ENCODE results near the gene AHSG.

The AHSG gene

DNA sequence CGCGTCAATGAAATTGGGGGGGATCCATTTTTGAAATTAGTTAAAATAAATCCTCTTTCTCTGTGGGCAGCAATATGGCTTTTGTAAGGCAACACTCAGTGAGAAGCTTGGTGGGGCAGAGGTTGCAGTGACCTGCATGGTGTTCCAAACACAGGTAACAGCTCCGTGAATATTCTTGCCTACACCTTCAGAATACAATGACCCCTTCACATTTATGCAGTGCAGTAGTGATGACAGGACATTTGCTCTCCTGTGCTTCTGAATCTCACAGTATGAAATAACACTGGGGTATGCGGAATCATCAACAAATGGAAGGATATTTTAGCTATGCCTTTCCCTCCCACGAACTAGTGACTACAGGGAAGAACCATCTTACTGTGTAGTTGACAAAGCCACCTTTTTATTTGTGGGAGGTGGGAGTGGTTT is 6.9 kb downstream of the AHSG start:
- Histone ChIP-seq H3K36me3 (ENCODE audit: insufficient read depth, low read length) (no peaks in the 10 kb centered on the region), H3F3A (ENCODE audit: low read depth) (no peaks in the 10 kb centered on the region), H3K4me2 (ENCODE audit: low read depth, low read length, poor library complexity, severe bottlenecking) (no peak overlapping the region), H3K4me1 (ENCODE audit: insufficient read depth, low read length, poor library complexity, severe bottlenecking) (peaks cover 2% of the 10 kb centered on the region), H4K20me1 (ENCODE audit: insufficient read depth, low read length, poor library complexity, severe bottlenecking) (no peaks in the 10 kb centered on the region), H3K4me3 (ENCODE audit: low read length, poor library complexity, severe bottlenecking) (no peak overlapping the region), H3K9ac (ENCODE audit: low read depth, low read length, poor library complexity, severe bottlenecking) (no peak overlapping the region), H3K27me3 (ENCODE audit: insufficient read depth, low read length, poor library complexity, severe bottlenecking) (no peaks in the 10 kb centered on the region), H2AFZ (ENCODE audit: low read length) (no peak overlapping the region), H3K9me3 (ENCODE audit: insufficient read depth, low read depth, low read length) (no peaks in the 10 kb centered on the region), H3K79me2 (ENCODE audit: insufficient read depth, low read length) (no peaks in the 10 kb centered on the region), H3K9me2 (replicated peaks; ENCODE audit: low read depth, low read length) (no peaks in the 10 kb centered on the region)
- TF ChIP-seq, protein P1, sequence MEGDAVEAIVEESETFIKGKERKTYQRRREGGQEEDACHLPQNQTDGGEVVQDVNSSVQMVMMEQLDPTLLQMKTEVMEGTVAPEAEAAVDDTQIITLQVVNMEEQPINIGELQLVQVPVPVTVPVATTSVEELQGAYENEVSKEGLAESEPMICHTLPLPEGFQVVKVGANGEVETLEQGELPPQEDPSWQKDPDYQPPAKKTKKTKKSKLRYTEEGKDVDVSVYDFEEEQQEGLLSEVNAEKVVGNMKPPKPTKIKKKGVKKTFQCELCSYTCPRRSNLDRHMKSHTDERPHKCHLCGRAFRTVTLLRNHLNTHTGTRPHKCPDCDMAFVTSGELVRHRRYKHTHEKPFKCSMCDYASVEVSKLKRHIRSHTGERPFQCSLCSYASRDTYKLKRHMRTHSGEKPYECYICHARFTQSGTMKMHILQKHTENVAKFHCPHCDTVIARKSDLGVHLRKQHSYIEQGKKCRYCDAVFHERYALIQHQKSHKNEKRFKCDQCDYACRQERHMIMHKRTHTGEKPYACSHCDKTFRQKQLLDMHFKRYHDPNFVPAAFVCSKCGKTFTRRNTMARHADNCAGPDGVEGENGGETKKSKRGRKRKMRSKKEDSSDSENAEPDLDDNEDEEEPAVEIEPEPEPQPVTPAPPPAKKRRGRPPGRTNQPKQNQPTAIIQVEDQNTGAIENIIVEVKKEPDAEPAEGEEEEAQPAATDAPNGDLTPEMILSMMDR (conservative IDR thresholded peaks at IDR 0.05; ENCODE audit: low read length) = no peak
- no peak for TF ChIP-seq EZH2phosphoT487 (IDR thresholded peaks at IDR 0.05; ENCODE audit: borderline replicate concordance)

DNA sequence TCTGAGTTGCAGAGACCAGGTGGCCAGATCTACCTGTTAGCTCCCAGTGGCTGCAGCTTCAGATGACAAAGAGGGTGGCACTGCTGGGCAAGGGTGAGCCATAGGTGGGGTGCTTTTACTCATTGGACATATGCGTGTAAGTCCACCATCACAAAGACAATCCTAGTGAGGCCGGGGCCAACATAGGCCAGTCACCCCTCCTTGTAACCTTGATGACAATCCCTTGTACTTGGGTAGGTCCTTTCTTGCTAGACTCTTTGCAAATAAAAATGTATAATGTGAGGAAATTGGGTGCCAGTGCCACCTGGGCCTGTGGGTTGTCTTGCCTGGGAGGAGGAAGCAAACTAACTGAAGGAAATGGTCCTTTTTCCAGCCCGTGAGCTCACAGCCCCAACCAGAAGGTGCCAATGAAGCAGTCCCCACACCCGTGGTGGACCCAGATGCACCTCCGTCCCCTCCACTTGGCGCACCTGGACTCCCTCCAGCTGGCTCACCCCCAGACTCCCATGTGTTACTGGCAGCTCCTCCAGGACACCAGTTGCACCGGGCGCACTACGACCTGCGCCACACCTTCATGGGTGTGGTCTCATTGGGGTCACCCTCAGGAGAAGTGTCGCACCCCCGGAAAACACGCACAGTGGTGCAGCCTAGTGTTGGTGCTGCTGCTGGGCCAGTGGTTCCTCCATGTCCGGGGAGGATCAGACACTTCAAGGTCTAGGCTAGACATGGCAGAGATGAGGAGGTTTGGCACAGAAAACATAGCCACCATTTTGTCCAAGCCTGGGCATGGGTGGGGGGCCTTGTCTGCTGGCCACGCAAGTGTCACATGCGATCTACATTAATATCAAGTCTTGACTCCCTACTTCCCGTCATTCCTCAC is 7.6 kb downstream of the AHSG start:
- Histone ChIP-seq H2AFZ (ENCODE audit: low read length) (no peak overlapping the region), H3K36me3 (ENCODE audit: insufficient read depth, low read length) (no peaks in the 10 kb centered on the region), H3K9me2 (replicated peaks; ENCODE audit: low read depth, low read length) (no peaks in the 10 kb centered on the region), H3K9me3 (ENCODE audit: insufficient read depth, low read depth, low read length) (no peaks in the 10 kb centered on the region), H3K27me3 (ENCODE audit: insufficient read depth, low read length, poor library complexity, severe bottlenecking) (no peaks in the 10 kb centered on the region), H3K79me2 (ENCODE audit: insufficient read depth, low read length) (no peaks in the 10 kb centered on the region), H3K9ac (ENCODE audit: low read depth, low read length, poor library complexity, severe bottlenecking) (no peak overlapping the region), H3K4me1 (ENCODE audit: insufficient read depth, low read length, poor library complexity, severe bottlenecking) (peaks cover 2% of the 10 kb centered on the region), H3F3A (ENCODE audit: low read depth) (no peaks in the 10 kb centered on the region), H3K4me2 (ENCODE audit: low read depth, low read length, poor library complexity, severe bottlenecking) (no peak overlapping the region), H4K20me1 (ENCODE audit: insufficient read depth, low read length, poor library complexity, severe bottlenecking) (no peaks in the 10 kb centered on the region), H3K4me3 (ENCODE audit: low read length, poor library complexity, severe bottlenecking) (no peak overlapping the region)
- TF ChIP-seq EZH2phosphoT487 (IDR thresholded peaks at IDR 0.05; ENCODE audit: borderline replicate concordance) = no peak
- TF ChIP-seq, protein P1 (conservative IDR thresholded peaks at IDR 0.05; ENCODE audit: low read length) = no peak

DNA sequence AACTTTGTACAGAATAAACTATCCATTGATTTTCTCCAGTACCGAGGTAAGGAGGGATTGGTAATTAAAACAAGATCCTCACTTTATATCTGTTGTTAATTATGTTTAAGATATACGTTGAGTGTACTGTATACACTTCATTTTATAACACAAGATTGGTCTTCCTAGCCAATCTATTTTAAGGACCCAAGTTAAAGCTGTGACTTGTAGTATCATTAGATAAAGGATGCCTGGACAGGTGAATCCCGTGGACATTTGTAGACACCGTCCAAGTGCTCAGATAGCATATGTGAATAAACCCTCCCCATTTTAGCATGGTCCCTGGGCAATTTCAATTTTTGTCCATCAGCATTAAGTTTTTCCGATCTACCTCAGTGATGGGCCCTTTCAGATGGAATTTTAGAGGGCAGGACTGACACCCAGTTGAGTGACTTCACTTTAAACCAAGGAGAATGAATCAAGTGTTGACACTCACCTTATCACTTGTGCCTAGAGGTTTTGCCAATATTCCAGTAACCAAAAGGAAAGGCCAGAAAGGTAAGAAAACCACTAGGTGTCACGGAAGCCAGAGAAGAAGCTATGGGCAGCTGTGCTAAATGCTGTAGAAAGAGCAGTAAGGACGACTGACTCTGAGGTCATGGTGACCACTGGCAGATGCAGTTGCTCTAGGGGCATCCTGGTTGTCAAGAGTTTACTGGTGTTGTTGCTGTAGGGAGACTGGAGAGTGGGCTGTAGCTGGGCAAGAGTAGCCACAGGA is 9.2 kb downstream of the AHSG start:
- Histone ChIP-seq H3K36me3 (ENCODE audit: insufficient read depth, low read length) (no peaks in the 10 kb centered on the region), H3K4me3 (ENCODE audit: low read length, poor library complexity, severe bottlenecking) (no peak overlapping the region), H3K9me2 (replicated peaks; ENCODE audit: low read depth, low read length) (no peaks in the 10 kb centered on the region), H3K9me3 (ENCODE audit: insufficient read depth, low read depth, low read length) (no peaks in the 10 kb centered on the region), H3F3A (ENCODE audit: low read depth) (no peaks in the 10 kb centered on the region), H4K20me1 (ENCODE audit: insufficient read depth, low read length, poor library complexity, severe bottlenecking) (no peaks in the 10 kb centered on the region), H2AFZ (ENCODE audit: low read length) (no peak overlapping the region), H3K79me2 (ENCODE audit: insufficient read depth, low read length) (no peaks in the 10 kb centered on the region), H3K4me1 (ENCODE audit: insufficient read depth, low read length, poor library complexity, severe bottlenecking) (no peaks in the 10 kb centered on the region), H3K9ac (ENCODE audit: low read depth, low read length, poor library complexity, severe bottlenecking) (no peak overlapping the region), H3K4me2 (ENCODE audit: low read depth, low read length, poor library complexity, severe bottlenecking) (no peak overlapping the region), H3K27me3 (ENCODE audit: insufficient read depth, low read length, poor library complexity, severe bottlenecking) (no peaks in the 10 kb centered on the region)
- TF ChIP-seq EZH2phosphoT487 (IDR thresholded peaks at IDR 0.05; ENCODE audit: borderline replicate concordance) = no peak
- TF ChIP-seq, protein P1 (conservative IDR thresholded peaks at IDR 0.05; ENCODE audit: low read length) = no peak

Data from Loucy (cell line).